WTC11 (cell line): ENCODE data around the gene SNAP47. TPM values are rescaled to one million over a fixed set of nuclear protein-coding genes. Genes with fewer than 3 reads are reported as not detected.

ENCODE experiments used
- ATAC-seq: fragments of 200-7000 bp; cut with Tn5 transposase; 2 replicates; pipeline ENCODE4 v1.10.0; 2021; ENCODE audit warnings: mild to moderate bottlenecking, moderate library complexity
- CTCF ChIA-PET: fragments of 300-600 bp; sonication (Branson Sonifier 250); formaldehyde crosslinking; loops from one replicate; lab custom pipeline; 2021; ENCODE audit warnings: antibody characterized with exemption; lab: Charles Lee
- POLR2A ChIA-PET: fragments of 350-600 bp; sonication (Branson Sonifier 250); formaldehyde crosslinking; loops from one replicate; lab custom pipeline; 2021; ENCODE audit warnings: antibody characterized with exemption; lab: Charles Lee
- DNase-seq: peaks from one replicate; pipeline ENCODE4 v3.0.0; 2021; ENCODE audit warnings: low spot score
- H3K27ac Mint-ChIP-seq: 2 replicates; pipeline ENCODE4 v1.8.0; 2021; ENCODE audit warnings: mixed read lengths
- H3K27me3 Mint-ChIP-seq: 2 replicates; pipeline ENCODE4 v1.8.0; 2021; ENCODE audit warnings: low read depth, mild to moderate bottlenecking, moderate library complexity, mixed read lengths
- H3K36me3 Mint-ChIP-seq: 2 replicates; pipeline ENCODE4 v1.8.0; 2021; ENCODE audit warnings: mixed read lengths
- H3K4me1 Mint-ChIP-seq: 2 replicates; pipeline ENCODE4 v1.8.0; 2022; ENCODE audit warnings: mixed read lengths
- H3K4me3 Mint-ChIP-seq: 2 replicates; pipeline ENCODE4 v1.8.0; 2021; ENCODE audit warnings: mild to moderate bottlenecking, moderate library complexity, mixed read lengths
- H3K9me3 Mint-ChIP-seq: 2 replicates; pipeline ENCODE4 v1.8.0; 2021; ENCODE audit warnings: mixed read lengths
- ATF2 ChIP-seq: sonication (generic); formaldehyde crosslinking; IDR thresholded peaks from 2 replicates; pipeline ENCODE4 v1.8.1; 2022; ENCODE audit warnings: low read depth, missing genetic modification reagents, borderline replicate concordance
- ATF6 ChIP-seq: sonication (generic); formaldehyde crosslinking; IDR thresholded peaks from 2 replicates; pipeline ENCODE4 v1.8.1; 2023; ENCODE audit warnings: mild to moderate bottlenecking, missing genetic modification reagents
- FOXJ3 ChIP-seq: sonication (generic); formaldehyde crosslinking; IDR thresholded peaks from 2 replicates; pipeline ENCODE4 v1.9.0; 2021; ENCODE audit warnings: missing genetic modification reagents, mild to moderate bottlenecking, borderline replicate concordance
- FOXP4 ChIP-seq: sonication (generic); formaldehyde crosslinking; IDR thresholded peaks from 2 replicates; pipeline ENCODE4 v1.8.0; 2022; ENCODE audit warnings: mild to moderate bottlenecking, missing genetic modification reagents
- HMGXB4 ChIP-seq: sonication (generic); formaldehyde crosslinking; IDR thresholded peaks from 2 replicates; pipeline ENCODE4 v1.8.1; 2023; ENCODE audit warnings: mild to moderate bottlenecking, moderate library complexity, missing genetic modification reagents
- KAT7 ChIP-seq: sonication (generic); formaldehyde crosslinking; IDR thresholded peaks from 2 replicates; pipeline ENCODE4 v1.8.1; 2023; ENCODE audit warnings: missing genetic modification reagents, mild to moderate bottlenecking, borderline replicate concordance
- NFATC4 ChIP-seq: fragments of 250-450 bp; sonication (Bioruptor Pico); IDR thresholded peaks from 2 replicates; pipeline ENCODE4 v1.9.0; 2021; ENCODE audit warnings: mild to moderate bottlenecking
- NR2C2 ChIP-seq: sonication (generic); formaldehyde crosslinking; IDR thresholded peaks from 2 replicates; pipeline ENCODE4 v1.8.0; 2022; ENCODE audit warnings: mild to moderate bottlenecking, missing genetic modification reagents
- SOX15 ChIP-seq: fragments of 250-450 bp; sonication (Bioruptor Pico); IDR thresholded peaks from 2 replicates; pipeline ENCODE4 v1.9.0; 2021; ENCODE audit warnings: mild to moderate bottlenecking
- USF2 ChIP-seq: sonication (generic); formaldehyde crosslinking; IDR thresholded peaks from 2 replicates; pipeline ENCODE4 v1.8.1; 2023; ENCODE audit warnings: mild to moderate bottlenecking, missing genetic modification reagents, moderate library complexity
- ZMAT4 ChIP-seq: fragments of 250-450 bp; sonication (Bioruptor Pico); IDR thresholded peaks from 2 replicates; pipeline ENCODE4 v1.9.0; 2021; ENCODE audit warnings: mild to moderate bottlenecking
- ZNF232 ChIP-seq: sonication (generic); formaldehyde crosslinking; IDR thresholded peaks from 2 replicates; pipeline ENCODE4 v1.8.0; 2022; ENCODE audit warnings: mild to moderate bottlenecking, missing genetic modification reagents
- ZNF281 ChIP-seq: sonication (generic); formaldehyde crosslinking; IDR thresholded peaks from 2 replicates; pipeline ENCODE4 v1.8.0; 2023; ENCODE audit warnings: mild to moderate bottlenecking, missing genetic modification reagents
- ZNF396 ChIP-seq: fragments of 250-450 bp; sonication (Bioruptor Pico); IDR thresholded peaks from 2 replicates; pipeline ENCODE4 v1.8.0; 2021; ENCODE audit warnings: mild to moderate bottlenecking, moderate library complexity, borderline replicate concordance
- ZNF423 ChIP-seq: fragments of 250-450 bp; sonication (Bioruptor Pico); IDR thresholded peaks from 2 replicates; pipeline ENCODE4 v2.1.2; 2022; ENCODE audit warnings: mild to moderate bottlenecking, moderate library complexity
- total RNA-seq: library from RNA; stranded (reverse); gene quantifications from 3 replicates; pipeline ENCODE4 v1.2.3, GENCODE V29; 2021

SNAP47 gene
- total RNA-seq, 1 experiment from 2014 or later = 50.8 TPM

GRCh38 chr1:227747382-227747781 lies 12.1 kb downstream of the SNAP47 start:
- POLR2A ChIA-PET = no interaction called here
- H3K36me3 Mint-ChIP-seq = peaks cover 11% of the 10 kb centered on the region
- no peaks in the 10 kb centered on the region for H3K27me3 Mint-ChIP-seq
- TF ChIP-seq ZNF396 (CRISPR knock-in tag) (no peak), SOX15 (no peak), NR2C2 (no peak), KAT7 (CRISPR knock-in tag) (no peak), ZNF423 (CRISPR knock-in tag) (no peak), USF2 (CRISPR knock-in tag) (no peak), NFATC4 (CRISPR knock-in tag) (no peak), ZNF281 (CRISPR knock-in tag) (no peak)
- TF ChIP-seq, all 79 proteins: peak for 0
- DNase-seq (no peak), ATAC-seq (no peak)
- Mint-ChIP-seq H3K4me3 (no peak overlapping the region), H3K4me1 (no peaks in the 10 kb centered on the region), H3K27ac (no peak overlapping the region), H3K9me3 (no peaks in the 10 kb centered on the region)
- CTCF ChIA-PET = no interaction called here

GRCh38 chr1:227747948-227748495 lies 12.8 kb downstream of the SNAP47 start:
- CTCF ChIA-PET = no interaction called here
- no peak for DNase-seq
- no peak for ATAC-seq
- TF ChIP-seq ZMAT4 (CRISPR knock-in tag) (no peak), ATF6 (no peak), HMGXB4 (CRISPR knock-in tag) (no peak), FOXJ3 (CRISPR knock-in tag) (no peak), ZNF232 (no peak), ZNF281 (CRISPR knock-in tag) (no peak), ATF2 (CRISPR knock-in tag) (no peak), FOXP4 (CRISPR knock-in tag) (no peak)

More at GRCh38 chr1:227747948-227748495, 12.8 kb downstream of the SNAP47 start:
- Mint-ChIP-seq H3K4me3 (no peak overlapping the region), H3K9me3 (no peaks in the 10 kb centered on the region), H3K36me3 (peaks cover 11% of the 10 kb centered on the region), H3K27me3 (no peaks in the 10 kb centered on the region), H3K27ac (no peak overlapping the region), H3K4me1 (no peaks in the 10 kb centered on the region)
- POLR2A ChIA-PET = no interaction called here
